Activated naive CD8-positive, alpha-beta T cell (primary cell): ENCODE measurements around the gene POLR1D.
"Not testable (repeated sequence)": the region's sequence is repeated elsewhere in the genome, so short reads cannot be mapped to it uniquely, and the experiment has no call there.

ENCODE experiments used
- H3K27ac Mint-ChIP-seq: one replicate; pipeline ENCODE4 v1.8.0; 2021; ENCODE audit warnings: mixed read lengths
- H3K27me3 Mint-ChIP-seq: one replicate; pipeline ENCODE4 v1.8.0; 2021; ENCODE audit warnings: mixed read lengths
- H3K36me3 Mint-ChIP-seq: one replicate; pipeline ENCODE4 v1.8.0; 2021; ENCODE audit warnings: mixed read lengths
- H3K4me1 Mint-ChIP-seq: one replicate; pipeline ENCODE4 v1.8.0; 2021; ENCODE audit warnings: low read depth, mixed read lengths
- H3K4me3 Mint-ChIP-seq: one replicate; pipeline ENCODE4 v1.8.0; 2021; ENCODE audit warnings: mild to moderate bottlenecking, mixed read lengths
- H3K9me3 Mint-ChIP-seq: one replicate; pipeline ENCODE4 v1.8.0; 2021; ENCODE audit warnings: low read depth, mixed read lengths

POLR1D gene

DNA sequence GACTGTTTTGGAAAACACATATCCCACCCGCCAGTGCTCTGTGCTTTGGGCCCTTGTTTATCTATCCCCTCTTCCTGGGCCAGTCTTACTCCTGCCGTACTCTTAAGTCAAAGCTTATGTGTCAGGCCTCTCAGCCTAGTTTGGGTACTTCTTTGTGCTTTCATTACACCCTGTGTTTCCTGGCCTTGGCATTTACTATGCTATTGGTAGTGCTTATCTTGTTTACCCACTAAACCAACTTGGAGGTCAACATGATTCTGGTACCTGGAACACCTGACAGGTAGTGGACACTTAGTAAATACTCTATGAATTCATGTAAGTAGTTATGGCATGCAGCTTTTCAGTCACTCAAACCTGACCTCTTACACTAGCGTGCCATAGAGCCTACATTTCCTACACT lies 2.4 kb downstream of the POLR1D start:
- Mint-ChIP-seq H3K36me3 (peaks cover 28% of the 10 kb centered on the region), H3K4me1 (peaks cover 71% of the 10 kb centered on the region), H3K9me3 (no peaks in the 10 kb centered on the region), H3K27me3 (no peaks in the 10 kb centered on the region), H3K27ac (no peak overlapping the region), H3K4me3 (peak overlapping the region; percentile 99)

DNA sequence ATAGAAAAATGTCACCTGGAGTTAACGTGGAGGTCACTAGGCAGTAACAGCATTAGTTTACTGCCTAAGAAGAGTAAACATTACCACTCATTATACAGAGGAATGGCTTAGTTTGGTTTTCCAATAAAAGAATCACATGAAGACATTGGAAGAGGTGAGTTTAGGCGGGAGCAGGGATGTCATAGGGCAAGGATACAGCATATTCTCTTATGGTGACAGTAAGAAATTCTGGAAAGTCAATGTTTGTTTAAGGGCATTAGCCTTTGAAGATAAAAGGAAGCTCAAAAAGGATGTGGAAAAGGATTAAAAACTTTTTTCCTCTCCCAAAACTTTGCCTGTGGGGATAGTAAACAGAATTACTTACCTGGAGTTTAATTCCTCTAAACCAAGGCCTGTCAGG lies 4.1 kb downstream of the POLR1D start:
- Mint-ChIP-seq H3K4me3 (no peak overlapping the region), H3K9me3 (no peaks in the 10 kb centered on the region), H3K4me1 (peaks cover 77% of the 10 kb centered on the region), H3K27ac (peak overlapping the region; percentile 25), H3K36me3 (peaks cover 30% of the 10 kb centered on the region), H3K27me3 (no peaks in the 10 kb centered on the region)

DNA sequence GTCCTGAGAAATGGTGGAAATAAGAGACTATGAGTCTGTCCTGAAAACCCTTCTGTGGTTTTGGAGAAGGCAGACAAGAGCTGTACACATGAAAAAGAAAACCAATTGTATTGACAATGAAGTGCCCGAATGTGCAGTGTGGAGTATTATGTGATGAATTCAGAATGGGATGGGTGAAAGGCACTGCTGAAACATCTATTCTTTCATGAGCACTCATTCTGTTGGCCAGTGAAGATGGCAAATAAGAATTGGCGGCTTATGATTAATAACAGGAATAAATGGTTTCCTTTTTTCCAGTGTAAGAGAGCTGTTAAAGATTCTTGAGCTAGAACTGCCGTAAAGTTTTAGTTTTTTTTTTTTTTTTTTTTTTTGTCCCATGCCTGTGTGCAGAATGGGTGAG lies 5.7 kb downstream of the POLR1D start:
- Mint-ChIP-seq H3K4me3 (no peak overlapping the region), H3K4me1 (peaks cover 85% of the 10 kb centered on the region), H3K27me3 (no peaks in the 10 kb centered on the region), H3K27ac (no peak overlapping the region), H3K9me3 (no peaks in the 10 kb centered on the region), H3K36me3 (peaks cover 30% of the 10 kb centered on the region)

DNA sequence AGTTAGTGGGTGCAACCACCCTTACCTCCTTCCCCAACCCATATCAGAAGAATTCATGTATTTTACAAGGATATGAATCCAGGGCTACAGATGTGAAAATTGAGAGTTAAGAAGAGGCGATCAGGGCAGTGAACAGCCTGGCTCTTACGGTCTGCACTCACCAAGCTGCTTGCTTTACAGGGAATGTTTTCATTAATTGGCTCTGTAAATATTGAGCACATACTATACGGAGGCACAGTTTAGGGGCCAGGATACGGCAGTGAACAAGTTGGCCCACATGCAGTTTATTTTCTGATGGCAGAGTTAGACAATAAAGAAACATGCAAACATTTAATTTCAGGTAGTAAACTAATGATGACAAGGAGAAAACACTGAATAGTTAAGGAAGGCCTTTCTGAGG lies 6.4 kb downstream of the POLR1D start:
- Mint-ChIP-seq H3K36me3 (peaks cover 33% of the 10 kb centered on the region), H3K27ac (peak overlapping the region; percentile 30), H3K4me1 (peaks cover 84% of the 10 kb centered on the region), H3K4me3 (no peak overlapping the region), H3K27me3 (no peaks in the 10 kb centered on the region), H3K9me3 (no peaks in the 10 kb centered on the region)

DNA sequence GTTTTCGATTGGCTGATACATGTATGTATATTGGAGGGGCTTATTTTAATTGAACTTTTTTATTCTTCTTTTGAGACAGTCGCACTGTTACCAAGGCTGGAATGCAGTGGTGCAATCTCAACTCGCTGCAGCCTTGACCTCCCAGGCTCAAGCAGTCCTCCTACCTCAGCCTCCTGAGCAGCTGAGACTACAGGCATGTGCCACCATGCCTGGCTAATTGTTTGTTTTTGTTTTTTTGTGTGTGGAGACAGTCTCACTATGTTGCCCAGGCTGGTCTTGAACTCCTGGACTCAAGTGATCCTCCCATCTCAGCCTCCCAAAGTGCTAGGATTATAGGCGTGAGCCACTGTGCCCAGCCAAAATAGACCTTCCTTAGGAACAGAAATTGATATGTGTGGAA lies 7.1 kb downstream of the POLR1D start:
- H3K36me3 Mint-ChIP-seq, result peaks cover 28% of the 10 kb centered on the region
- peaks cover 82% of the 10 kb centered on the region for H3K4me1 Mint-ChIP-seq
- H3K9me3 Mint-ChIP-seq, result not testable (repeated sequence)

DNA sequence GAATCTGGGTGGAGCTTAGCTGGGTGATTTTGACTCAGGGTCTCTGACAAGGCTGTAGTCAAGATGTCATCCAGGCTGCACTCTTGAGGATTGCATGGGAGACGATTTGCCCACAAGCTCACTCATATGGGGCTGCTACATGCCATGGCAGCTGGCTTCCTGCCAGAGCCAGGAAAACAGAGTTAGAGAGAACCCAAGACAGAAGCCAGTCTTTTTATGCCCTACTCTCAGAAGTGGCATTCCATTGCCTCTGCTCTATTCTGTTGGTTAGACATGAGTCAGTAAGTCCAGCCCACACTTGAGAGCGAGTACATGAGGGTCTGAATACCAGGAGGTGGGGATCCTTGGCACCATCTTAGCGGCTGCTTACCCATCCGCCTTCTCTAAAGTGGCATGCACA lies 9.5 kb downstream of the POLR1D start:
- H3K27me3 Mint-ChIP-seq, result no peaks in the 10 kb centered on the region
- peaks cover 14% of the 10 kb centered on the region for H3K36me3 Mint-ChIP-seq
- H3K4me1 Mint-ChIP-seq, result peaks cover 73% of the 10 kb centered on the region
- no peak overlapping the region for H3K4me3 Mint-ChIP-seq
- no peak overlapping the region for H3K27ac Mint-ChIP-seq
- no peaks in the 10 kb centered on the region for H3K9me3 Mint-ChIP-seq

More for the DNA sequence above, 7.1 kb downstream of the POLR1D start:
- H3K27me3 Mint-ChIP-seq, H3K4me3 Mint-ChIP-seq, H3K27ac Mint-ChIP-seq: not testable (repeated sequence)

DNA sequence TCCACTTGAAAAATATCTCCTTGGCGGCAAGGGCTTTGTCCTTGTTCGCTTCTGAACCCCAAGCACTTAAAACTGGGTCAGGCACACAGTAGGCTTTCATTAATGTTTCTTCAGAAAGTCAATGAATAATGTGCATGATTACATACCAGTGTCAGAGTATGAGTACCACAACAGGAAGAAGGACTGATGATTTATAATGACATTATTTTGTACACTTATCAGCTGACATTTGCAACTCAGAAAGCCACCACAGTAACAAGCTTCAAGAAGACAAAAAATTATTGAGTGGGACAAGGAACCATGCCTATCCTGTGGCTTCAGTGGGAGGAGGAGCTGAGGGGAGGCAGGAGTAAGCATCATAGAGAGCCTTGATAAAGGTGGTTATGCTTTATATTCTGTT lies 10.0 kb downstream of the POLR1D start:
- H3K9me3 Mint-ChIP-seq, result no peaks in the 10 kb centered on the region
- peaks cover 12% of the 10 kb centered on the region for H3K36me3 Mint-ChIP-seq
- peaks cover 72% of the 10 kb centered on the region for H3K4me1 Mint-ChIP-seq
- no peak overlapping the region for H3K27ac Mint-ChIP-seq
- H3K4me3 Mint-ChIP-seq, result no peak overlapping the region
- no peaks in the 10 kb centered on the region for H3K27me3 Mint-ChIP-seq

DNA sequence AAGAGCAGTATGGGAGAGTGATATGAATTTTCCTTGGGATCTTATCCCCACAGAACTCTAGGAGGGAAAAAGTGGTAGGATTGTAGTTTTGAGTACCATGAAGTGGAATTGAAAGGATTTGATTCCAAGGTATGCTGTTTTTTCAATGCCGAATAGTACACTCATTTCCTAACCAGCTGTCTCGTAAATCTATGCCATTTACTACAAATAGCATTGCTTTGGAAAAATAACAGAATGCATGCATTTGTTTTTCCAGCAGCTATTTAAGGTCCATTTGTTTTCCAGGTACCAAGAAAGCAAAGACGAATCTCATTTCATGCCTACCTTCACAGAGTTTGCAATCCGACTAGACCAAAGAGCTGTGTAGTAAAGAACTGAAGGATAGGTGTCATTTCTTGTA lies 10.5 kb downstream of the POLR1D start:
- Mint-ChIP-seq H3K4me3 (no peak overlapping the region), H3K4me1 (peaks cover 72% of the 10 kb centered on the region), H3K36me3 (peaks cover 12% of the 10 kb centered on the region), H3K9me3 (no peaks in the 10 kb centered on the region), H3K27ac (no peak overlapping the region), H3K27me3 (no peaks in the 10 kb centered on the region)

DNA sequence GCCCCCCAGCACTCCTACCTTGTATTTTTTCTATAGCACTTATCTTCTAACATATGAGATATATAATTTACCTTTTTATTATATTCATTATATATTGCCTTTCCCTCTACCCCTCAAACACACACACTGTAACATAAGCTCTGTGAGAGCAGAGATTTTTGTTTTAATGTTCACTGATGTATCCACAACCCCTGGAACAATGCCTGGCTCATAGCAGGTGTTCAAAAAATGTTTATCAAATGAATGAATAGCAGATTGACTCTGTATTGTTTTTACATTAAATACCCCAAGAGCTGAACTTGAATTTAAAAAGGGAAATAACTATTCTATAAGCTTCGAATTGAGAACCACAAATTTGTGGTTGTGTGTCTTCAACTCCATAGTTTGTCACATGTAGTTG lies 11.0 kb downstream of the POLR1D start:
- Mint-ChIP-seq H3K36me3 (peaks cover 12% of the 10 kb centered on the region), H3K4me3 (no peak overlapping the region), H3K9me3 (no peaks in the 10 kb centered on the region), H3K27ac (no peak overlapping the region), H3K27me3 (no peaks in the 10 kb centered on the region), H3K4me1 (peaks cover 68% of the 10 kb centered on the region)

DNA sequence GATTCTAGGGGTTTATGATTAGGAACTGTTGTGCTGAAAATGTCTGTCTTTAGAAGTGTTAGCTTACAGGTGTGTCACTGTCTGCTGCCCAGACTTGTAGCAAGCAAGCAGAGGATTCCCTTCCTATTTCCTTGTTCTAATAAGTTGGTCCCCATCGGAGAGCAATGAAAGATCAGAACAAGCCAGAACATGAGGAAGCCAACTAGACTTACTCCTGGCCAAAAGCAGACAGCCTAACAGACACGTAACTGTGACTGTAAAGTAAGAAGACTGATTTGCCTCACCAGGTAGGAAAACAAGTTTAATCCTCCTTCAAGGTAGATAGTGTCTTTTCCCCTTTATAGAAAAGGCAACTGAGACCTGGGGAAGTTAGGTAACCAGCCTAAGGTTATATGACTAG lies 12.5 kb downstream of the POLR1D start:
- Mint-ChIP-seq H3K9me3 (no peaks in the 10 kb centered on the region), H3K4me3 (no peak overlapping the region), H3K27me3 (no peaks in the 10 kb centered on the region), H3K36me3 (peaks cover 3% of the 10 kb centered on the region), H3K4me1 (peaks cover 66% of the 10 kb centered on the region), H3K27ac (peak overlapping the region; percentile 38)

DNA sequence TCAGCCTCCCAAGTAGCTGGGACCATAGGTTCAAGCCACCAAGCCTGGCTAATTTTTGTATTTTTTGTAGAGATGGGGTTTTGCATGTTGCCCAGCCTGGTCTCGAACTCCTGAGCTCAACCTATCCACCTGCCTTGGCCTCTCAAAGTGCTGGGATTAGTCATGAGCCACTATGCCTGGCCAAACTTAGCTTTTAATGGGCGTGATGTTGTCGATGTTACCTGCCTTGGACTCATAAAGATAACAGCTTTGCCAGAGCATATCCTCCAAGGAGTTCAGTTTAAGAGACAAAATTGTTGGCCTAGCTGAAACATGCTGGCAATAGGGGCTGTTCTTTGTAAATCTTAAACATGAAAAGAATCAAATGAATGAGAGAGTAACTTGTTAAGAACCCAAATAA lies 13.1 kb downstream of the POLR1D start:
- Mint-ChIP-seq H3K4me3 (no peak overlapping the region), H3K27me3 (no peaks in the 10 kb centered on the region), H3K36me3 (peaks cover 3% of the 10 kb centered on the region), H3K9me3 (no peaks in the 10 kb centered on the region), H3K27ac (no peak overlapping the region), H3K4me1 (peaks cover 67% of the 10 kb centered on the region)

DNA sequence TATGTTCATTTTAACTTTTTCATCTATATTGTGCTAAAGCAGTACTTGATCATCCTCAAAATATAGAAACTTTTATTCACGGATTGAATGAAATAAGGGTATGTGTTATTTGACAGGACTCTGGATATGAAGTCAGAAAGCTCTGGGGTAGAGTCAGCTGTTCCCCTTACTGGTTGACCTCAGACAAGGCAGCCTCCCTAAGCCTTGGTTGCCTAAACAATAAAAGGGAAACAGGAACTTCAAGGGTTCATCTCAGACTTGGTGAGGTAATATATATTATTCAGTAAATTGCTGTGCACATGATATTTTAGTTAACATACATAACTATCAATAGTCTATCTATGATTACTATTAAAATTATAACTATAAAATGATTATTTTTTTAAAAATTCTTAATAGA lies 13.6 kb downstream of the POLR1D start:
- Mint-ChIP-seq H3K27ac (no peak overlapping the region), H3K36me3 (peaks cover 3% of the 10 kb centered on the region), H3K9me3 (no peaks in the 10 kb centered on the region), H3K4me3 (no peak overlapping the region), H3K4me1 (peaks cover 69% of the 10 kb centered on the region), H3K27me3 (no peaks in the 10 kb centered on the region)

DNA sequence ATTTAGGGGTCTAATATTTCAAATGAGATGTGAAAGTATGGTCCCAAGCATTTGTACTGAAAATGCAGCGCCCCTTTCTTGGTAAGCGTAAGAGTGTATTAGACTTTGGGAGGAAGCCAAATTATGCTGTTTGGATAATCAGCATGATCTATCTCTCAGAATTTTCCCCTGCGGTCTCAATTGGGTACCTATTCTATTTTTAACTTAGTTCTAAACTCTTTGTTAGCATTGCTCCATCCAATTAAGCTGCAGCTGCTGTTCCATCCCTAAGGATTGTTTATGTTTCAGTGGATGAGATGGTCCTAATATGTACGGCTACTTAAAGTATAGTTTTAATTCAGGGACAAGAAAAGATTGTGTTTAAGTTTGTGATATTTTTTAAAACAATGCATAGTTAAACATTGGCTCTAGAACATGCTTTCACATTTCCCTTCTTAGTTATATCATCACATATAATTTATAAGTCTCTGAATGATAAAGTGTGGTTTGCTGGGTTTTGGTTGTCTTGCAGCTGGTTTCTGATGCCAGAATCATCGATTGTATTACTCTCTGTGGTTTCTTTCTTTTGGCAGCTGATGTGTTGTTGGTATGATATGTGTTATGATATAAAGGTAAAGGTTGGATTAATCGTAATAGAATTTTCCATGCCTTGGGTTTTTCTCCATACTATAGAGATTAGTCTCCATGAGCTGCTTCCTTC lies 15.0 kb downstream of the POLR1D start:
- peak overlapping the region; percentile 25 for H3K4me3 Mint-ChIP-seq
- peak overlapping the region; percentile 42 for H3K27ac Mint-ChIP-seq
- peaks cover 64% of the 10 kb centered on the region for H3K4me1 Mint-ChIP-seq
- peaks cover 3% of the 10 kb centered on the region for H3K36me3 Mint-ChIP-seq
- no peaks in the 10 kb centered on the region for H3K9me3 Mint-ChIP-seq
- H3K27me3 Mint-ChIP-seq, result no peaks in the 10 kb centered on the region

DNA sequence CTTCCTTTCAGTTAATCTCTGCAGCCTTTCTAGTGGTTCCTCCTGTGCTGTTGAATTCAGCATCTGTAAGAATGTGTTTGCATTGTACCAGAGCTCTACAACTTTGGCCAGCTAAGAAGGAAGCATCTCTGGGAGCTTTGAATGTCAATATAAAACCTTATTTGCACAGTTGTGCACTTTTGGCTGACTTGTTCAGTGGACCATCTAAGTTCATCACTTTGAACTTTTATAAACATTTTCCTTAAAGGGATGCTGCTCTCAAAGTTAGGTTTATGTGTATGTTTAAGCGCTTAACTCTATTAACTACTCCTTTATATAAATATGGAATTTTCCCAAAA lies 15.6 kb downstream of the POLR1D start:
- Mint-ChIP-seq H3K27me3 (no peaks in the 10 kb centered on the region), H3K4me1 (peaks cover 65% of the 10 kb centered on the region), H3K9me3 (no peaks in the 10 kb centered on the region), H3K27ac (peak overlapping the region; percentile 42), H3K36me3 (peaks cover 6% of the 10 kb centered on the region), H3K4me3 (no peak overlapping the region)

DNA sequence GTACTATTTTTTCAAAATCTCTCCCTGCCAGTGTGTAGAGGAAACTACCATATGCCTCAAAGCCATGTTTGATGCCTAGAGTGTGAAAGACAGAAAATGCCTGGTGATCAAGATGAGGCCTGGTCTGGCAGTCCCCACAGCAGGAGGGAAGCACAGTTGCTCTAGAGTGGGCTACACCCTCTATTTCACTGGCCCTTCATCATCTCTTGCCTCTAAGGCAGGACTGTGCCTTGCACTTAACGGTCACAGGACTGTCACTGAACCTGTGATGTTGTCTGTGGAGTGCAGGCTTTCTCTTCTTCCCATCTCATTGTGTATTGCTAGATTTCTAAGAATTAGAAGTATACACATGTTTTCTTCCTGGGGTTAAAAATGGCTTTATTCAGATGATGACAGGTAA lies 16.3 kb downstream of the POLR1D start:
- Mint-ChIP-seq H3K27me3 (no peaks in the 10 kb centered on the region), H3K27ac (no peak overlapping the region), H3K9me3 (no peaks in the 10 kb centered on the region), H3K36me3 (peaks cover 5% of the 10 kb centered on the region), H3K4me1 (peaks cover 67% of the 10 kb centered on the region), H3K4me3 (no peak overlapping the region)

DNA sequence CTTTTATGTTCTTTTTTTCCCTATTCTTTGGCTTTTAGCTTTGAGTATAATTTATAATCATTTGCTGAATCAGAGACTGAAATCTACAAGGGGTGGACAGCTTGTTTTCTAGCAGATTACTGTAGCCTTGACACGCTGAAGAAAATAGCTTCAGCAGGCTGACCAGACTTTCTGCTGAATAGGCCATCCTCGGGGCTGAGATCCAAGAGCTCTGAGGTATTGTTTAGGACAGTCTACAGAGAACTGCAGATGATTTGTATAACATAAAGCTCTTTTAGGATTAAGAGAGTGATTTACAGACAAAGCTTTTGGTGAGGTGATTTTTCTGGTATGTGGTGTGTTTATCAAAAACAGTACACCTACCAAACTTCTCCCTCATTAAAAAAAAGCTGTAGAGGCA lies 16.8 kb downstream of the POLR1D start:
- peaks cover 5% of the 10 kb centered on the region for H3K36me3 Mint-ChIP-seq
- no peak overlapping the region for H3K27ac Mint-ChIP-seq
- peaks cover 67% of the 10 kb centered on the region for H3K4me1 Mint-ChIP-seq
- no peaks in the 10 kb centered on the region for H3K9me3 Mint-ChIP-seq
- H3K27me3 Mint-ChIP-seq, result no peaks in the 10 kb centered on the region
- no peak overlapping the region for H3K4me3 Mint-ChIP-seq
